SJSA1 (cell line): Measurements from ENCODE around the gene HNRNPH1. TPM values are rescaled to one million over a fixed set of nuclear protein-coding genes. Genes with fewer than 3 reads are reported as not detected.

ENCODE experiments used
- DNase-seq, 2 experiments: peaks; one replicate each; pipeline ENCODE4 v3.0.0-alpha.2; 2015 to 2020; ENCODE audit warnings: low spot score in 2 of 2, low read depth in 1 of 2
- H3K27ac ChIP-seq: fragments of 250-450 bp; sonication (Bioruptor Pico); 2 replicates; pipeline ENCODE4 v1.5.1; 2020; ENCODE audit warnings: mild to moderate bottlenecking, moderate library complexity
- H3K27me3 ChIP-seq: fragments of 250-450 bp; sonication (Bioruptor Pico); replicated peaks from 2 replicates; pipeline ENCODE4 v1.5.1; 2020; ENCODE audit warnings: mild to moderate bottlenecking, moderate library complexity
- H3K36me3 ChIP-seq: fragments of 250-450 bp; sonication (Bioruptor Pico); 2 replicates; pipeline ENCODE4 v1.5.1; 2020; ENCODE audit warnings: mild to moderate bottlenecking
- H3K4me1 ChIP-seq: fragments of 250-450 bp; sonication (Bioruptor Pico); replicated peaks from 2 replicates; pipeline ENCODE4 v1.6.1; 2021; ENCODE audit warnings: mild to moderate bottlenecking
- H3K4me3 ChIP-seq: fragments of 250-450 bp; sonication (Bioruptor Pico); 2 replicates; pipeline ENCODE4 v1.5.1; 2020; ENCODE audit warnings: mild to moderate bottlenecking
- H3K9me3 ChIP-seq: fragments of 250-450 bp; sonication (Bioruptor Pico); replicated peaks from 2 replicates; pipeline ENCODE4 v1.5.1; 2020; ENCODE audit warnings: mild to moderate bottlenecking
- total RNA-seq: library from RNA; depleted of rRNA; stranded (reverse); fragments of >200 nt; shearing (Covaris generic); gene quantifications from 2 replicates; pipeline ENCODE4 v1.2.3, GENCODE V29; 2014

The HNRNPH1 gene
- total RNA-seq, 1 experiment from 2014 or later, result 639 TPM

DNA sequence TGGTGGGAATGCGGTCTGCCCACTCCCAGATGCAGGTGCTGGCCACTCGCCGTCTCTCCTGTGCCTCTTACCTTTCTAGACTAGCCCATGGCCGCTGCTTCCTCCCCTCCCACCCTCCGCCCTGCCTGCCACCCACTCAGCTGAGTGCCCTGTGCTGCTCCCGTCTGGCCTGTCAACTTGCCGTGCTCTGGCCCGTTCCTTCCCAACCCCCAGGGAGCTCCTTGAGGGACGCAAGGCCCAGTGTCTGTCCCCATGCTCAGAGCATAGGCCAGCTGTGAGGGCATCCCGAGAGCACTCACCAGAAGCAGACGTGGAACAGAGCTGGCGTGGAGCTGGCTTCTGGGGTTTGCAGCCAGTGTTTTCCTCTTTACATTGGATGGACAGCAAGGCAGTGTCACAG lies 20.2 kb downstream of the HNRNPH1 start:
- Histone ChIP-seq H3K4me3 (no peak overlapping the region), H3K27ac (no peak overlapping the region), H3K36me3 (peaks cover 88% of the 10 kb centered on the region), H3K4me1 (no peaks in the 10 kb centered on the region), H3K9me3 (no peaks in the 10 kb centered on the region), H3K27me3 (no peaks in the 10 kb centered on the region)
- no peak for DNase-seq

DNA sequence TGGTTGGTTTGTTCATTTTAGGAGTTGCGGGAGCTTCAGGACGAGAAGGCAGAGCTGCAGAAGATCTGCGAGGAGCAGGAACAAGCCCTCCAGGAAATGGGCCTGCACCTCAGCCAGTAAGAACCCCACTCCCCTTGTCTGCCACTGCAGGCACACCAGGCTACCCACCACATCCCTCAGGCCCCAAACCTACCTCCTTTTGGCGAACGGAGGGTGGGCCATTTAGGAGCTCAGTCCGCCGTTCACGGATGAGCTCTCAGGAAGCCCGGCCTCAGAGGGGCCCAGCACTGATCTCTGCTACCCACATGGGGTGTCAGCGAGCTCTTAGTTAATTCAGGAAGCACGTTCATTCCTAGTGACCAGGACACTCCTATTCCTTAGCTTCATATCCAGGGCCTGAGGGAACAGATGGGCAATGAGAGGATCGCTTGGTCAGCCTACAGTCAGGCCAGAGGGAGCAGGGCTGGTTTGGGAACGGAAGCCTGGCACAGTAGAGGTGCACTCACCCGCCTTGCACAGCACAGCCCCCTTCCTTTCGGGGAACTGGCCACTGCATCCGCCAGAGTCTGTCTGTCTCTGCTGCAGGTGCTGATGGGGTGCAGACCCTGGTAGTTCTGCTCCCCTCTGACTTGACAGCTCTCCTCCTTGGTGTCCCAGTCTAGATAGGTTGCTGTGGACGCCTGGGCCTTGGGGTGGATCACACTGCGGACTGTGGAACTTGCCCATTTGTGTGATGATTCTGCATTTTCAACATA lies 21.4 kb downstream of the HNRNPH1 start:
- DNase-seq, result no peak
- no peaks in the 10 kb centered on the region for H3K9me3 ChIP-seq
- H3K36me3 ChIP-seq, result peaks cover 86% of the 10 kb centered on the region
- no peak overlapping the region for H3K27ac ChIP-seq
- H3K27me3 ChIP-seq, result no peaks in the 10 kb centered on the region
- H3K4me3 ChIP-seq, result no peak overlapping the region
- H3K4me1 ChIP-seq, result no peaks in the 10 kb centered on the region

DNA sequence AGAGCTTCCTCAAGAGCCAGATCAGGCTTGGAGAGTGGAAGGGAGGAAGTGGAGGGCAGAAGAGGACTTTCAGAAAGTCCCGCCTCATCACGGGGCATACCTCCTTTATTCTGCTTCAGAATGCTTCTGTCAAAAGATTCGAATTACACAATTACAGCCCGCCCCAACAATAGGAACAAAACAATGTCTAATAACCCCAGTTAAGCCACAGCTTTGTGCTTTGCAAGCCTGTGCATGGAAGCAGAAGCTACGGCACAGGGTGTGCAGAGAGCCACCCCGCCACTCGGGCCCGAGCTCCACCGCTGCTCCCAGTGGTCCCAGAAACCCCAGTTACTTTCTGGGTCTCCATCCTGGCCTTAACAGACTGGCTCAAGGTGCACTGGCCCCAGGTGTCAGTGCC lies 23.5 kb downstream of the HNRNPH1 start:
- DNase-seq, result no peak
- no peaks in the 10 kb centered on the region for H3K9me3 ChIP-seq
- H3K36me3 ChIP-seq, result peaks cover 77% of the 10 kb centered on the region
- H3K27me3 ChIP-seq, result no peaks in the 10 kb centered on the region
- no peak overlapping the region for H3K4me3 ChIP-seq
- peaks cover 6% of the 10 kb centered on the region for H3K4me1 ChIP-seq
- no peak overlapping the region for H3K27ac ChIP-seq

DNA sequence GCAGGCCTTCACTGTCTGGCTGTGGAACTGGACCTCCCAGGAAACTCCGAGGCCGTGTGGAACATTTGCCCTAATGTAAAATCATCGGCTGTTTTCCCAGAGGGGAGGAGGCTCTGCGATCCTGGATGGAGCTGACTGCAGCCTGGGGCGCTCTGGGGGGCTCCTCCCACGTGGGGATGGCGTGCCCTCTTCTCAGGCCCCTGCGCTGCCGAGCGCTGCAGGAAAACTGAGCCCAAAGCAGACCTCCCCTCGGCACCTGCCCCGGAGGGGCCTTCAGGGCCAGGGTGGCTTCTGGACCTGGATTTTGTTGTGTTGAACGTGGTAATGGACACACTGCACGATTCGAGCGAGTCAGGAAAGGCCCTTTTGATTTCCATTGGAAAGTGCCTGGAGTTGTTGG lies 23.9 kb downstream of the HNRNPH1 start:
- H3K9me3 ChIP-seq, result no peaks in the 10 kb centered on the region
- no peak for DNase-seq
- H3K4me3 ChIP-seq, result no peak overlapping the region
- peaks cover 80% of the 10 kb centered on the region for H3K36me3 ChIP-seq
- H3K27ac ChIP-seq, result no peak overlapping the region
- H3K4me1 ChIP-seq, result peaks cover 6% of the 10 kb centered on the region
- H3K27me3 ChIP-seq, result no peaks in the 10 kb centered on the region

DNA sequence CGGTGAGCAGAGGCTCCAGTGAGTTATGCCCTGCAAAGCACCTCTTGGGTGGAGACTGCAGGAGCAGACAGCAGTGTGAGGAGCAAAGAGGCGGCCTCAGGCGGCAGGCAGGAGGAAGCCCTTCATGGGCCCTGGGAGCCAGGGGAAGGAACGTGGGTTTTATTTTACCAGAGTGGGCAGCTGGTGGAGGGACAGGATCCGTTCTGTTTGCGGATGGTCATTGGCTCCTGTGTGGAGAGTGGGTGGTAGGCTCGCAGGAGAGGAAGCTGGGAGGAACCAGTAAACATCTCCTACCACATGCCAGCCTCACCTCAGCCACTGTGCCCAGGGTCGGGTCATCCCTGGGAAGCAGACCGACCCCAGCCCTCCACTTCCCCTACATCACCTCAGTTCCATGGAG lies 24.4 kb downstream of the HNRNPH1 start:
- Histone ChIP-seq H3K4me1 (peaks cover 6% of the 10 kb centered on the region), H3K27me3 (no peaks in the 10 kb centered on the region), H3K9me3 (no peaks in the 10 kb centered on the region), H3K27ac (no peak overlapping the region), H3K4me3 (no peak overlapping the region), H3K36me3 (peaks cover 77% of the 10 kb centered on the region)
- DNase-seq, result no peak

DNA sequence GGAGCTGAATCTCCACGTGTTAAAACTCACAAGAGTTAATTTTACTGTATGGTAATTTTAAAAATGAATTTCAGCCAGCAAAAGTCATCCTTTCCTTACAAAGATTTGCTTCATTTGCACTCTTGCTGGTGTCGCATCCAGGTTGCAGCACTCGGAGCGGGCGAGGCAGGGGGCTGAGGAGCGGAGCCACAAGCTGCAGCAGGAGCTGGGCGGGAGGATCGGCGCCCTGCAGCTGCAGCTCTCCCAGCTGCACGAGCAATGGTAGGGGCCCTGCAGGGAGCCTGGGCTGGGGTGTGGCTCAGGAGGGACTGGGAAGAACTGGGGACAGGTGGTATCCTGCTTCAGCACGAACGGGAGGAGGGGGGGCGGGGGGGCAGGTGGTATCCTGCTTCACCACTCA lies 27.1 kb downstream of the HNRNPH1 start:
- H3K9me3 ChIP-seq, result no peaks in the 10 kb centered on the region
- DNase-seq, result no peak
- H3K36me3 ChIP-seq, result peaks cover 79% of the 10 kb centered on the region
- H3K4me3 ChIP-seq, result no peak overlapping the region
- no peak overlapping the region for H3K27ac ChIP-seq
- peaks cover 6% of the 10 kb centered on the region for H3K4me1 ChIP-seq
- H3K27me3 ChIP-seq, result no peaks in the 10 kb centered on the region

DNA sequence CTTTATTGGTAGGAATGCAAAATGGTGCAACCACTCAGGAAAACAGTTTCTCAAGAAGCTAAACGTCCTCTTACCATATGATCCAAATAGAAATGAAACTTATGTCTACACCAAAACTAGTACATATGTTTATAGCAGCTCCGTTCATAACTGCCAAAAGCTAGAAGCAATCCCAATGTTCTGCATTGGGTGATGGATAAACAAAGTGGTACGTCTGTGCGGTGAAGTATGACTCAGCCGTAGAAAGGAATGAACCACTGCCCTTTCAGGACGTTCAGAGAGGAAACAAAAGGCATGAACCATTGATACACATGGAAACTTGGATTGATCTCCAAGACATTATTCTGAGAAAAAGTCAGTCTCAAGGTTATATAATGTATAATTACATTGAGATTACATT lies 27.6 kb downstream of the HNRNPH1 start:
- Histone ChIP-seq H3K4me3 (no peak overlapping the region), H3K36me3 (peaks cover 78% of the 10 kb centered on the region), H3K27ac (no peak overlapping the region), H3K9me3 (no peaks in the 10 kb centered on the region), H3K4me1 (peaks cover 6% of the 10 kb centered on the region), H3K27me3 (no peaks in the 10 kb centered on the region)
- DNase-seq, result no peak

DNA sequence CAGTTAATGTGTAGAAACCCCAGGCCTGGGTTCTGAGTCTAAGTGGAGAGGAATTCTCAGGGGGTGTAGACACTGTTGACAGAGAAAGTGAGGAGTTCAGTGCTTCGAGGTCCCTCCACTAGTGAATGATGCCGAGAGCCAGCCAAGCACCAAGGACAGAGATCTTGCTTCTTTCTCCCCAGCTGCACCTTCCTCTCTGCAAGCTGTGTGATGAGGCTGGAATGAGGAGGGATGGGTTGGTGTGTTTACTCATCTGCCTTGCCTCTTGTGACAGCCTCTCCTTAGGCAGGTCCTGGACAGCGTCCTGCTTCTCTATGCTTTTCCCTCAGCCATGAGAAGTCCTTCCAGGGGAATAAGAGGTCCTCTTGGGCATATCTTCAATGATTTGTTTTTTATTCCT lies 35.3 kb downstream of the HNRNPH1 start:
- Histone ChIP-seq H3K27me3 (no peaks in the 10 kb centered on the region), H3K36me3 (peaks cover 80% of the 10 kb centered on the region), H3K4me1 (no peaks in the 10 kb centered on the region), H3K9me3 (no peaks in the 10 kb centered on the region), H3K4me3 (no peak overlapping the region), H3K27ac (no peak overlapping the region)
- DNase-seq, result no peak

DNA sequence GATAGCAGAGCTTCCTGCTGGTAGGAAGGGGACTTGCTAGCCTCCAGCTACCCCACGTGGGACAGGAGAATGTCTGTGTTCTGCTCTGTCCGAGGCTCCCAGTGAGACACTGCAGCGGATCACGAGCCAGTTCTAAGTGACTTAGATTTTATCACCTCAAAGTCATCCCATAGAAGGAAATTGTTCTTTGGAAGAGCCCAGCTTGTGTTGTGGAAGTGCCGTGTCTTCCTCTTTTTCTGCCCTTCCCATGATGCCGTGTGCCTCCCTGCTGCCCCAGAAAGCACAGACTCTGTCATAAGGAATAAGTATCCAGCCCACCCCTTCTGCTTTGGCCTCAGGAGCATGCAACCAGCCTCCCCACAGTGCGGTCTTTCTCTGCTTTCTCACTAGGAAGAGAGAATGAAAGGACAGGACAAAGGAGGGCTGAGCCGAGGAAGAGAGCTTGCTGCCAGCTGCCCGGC lies 37.5 kb downstream of the HNRNPH1 start:
- Histone ChIP-seq H3K4me1 (no peaks in the 10 kb centered on the region), H3K27ac (no peak overlapping the region), H3K9me3 (no peaks in the 10 kb centered on the region), H3K36me3 (peaks cover 78% of the 10 kb centered on the region), H3K27me3 (no peaks in the 10 kb centered on the region), H3K4me3 (no peak overlapping the region)
- no peak for DNase-seq

DNA sequence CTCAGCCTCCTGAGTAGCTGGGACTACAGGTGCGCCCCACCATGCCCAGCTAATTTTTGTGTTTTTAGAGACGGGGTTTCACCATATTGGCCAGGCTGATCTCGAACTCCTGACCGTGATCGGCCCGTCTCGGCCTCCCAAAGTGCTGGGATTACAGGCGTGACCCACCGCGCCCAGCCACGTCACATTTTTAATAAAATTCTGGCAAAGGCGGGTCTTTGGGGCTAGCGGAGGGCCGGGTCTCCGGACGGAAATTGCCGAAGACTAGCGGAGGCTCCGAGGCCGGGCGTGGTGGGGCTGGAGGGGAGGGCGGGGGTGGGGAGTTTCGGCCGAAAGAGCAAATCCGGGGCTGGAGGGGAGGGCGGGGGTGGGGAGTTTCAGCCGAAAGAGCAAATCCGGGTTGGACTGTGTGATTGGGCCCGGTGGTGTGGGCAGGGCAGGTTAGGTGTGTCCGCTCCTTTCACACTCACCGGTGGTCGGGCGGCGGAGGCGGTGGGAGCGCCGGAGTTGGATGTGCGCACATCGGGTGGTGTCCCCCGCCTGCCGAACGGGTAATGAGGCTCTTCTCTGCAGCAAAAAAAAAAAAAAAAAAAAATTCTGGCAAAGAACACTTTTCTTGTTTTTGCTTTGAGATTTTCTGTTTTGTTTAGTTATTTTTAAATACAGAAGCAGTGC lies 46.0 kb downstream of the HNRNPH1 start:
- Histone ChIP-seq H3K9me3 (no peaks in the 10 kb centered on the region), H3K27ac (no peak overlapping the region), H3K4me3 (no peak overlapping the region), H3K4me1 (no peaks in the 10 kb centered on the region), H3K27me3 (no peaks in the 10 kb centered on the region), H3K36me3 (peaks cover 41% of the 10 kb centered on the region)
- DNase-seq, result no peak

DNA sequence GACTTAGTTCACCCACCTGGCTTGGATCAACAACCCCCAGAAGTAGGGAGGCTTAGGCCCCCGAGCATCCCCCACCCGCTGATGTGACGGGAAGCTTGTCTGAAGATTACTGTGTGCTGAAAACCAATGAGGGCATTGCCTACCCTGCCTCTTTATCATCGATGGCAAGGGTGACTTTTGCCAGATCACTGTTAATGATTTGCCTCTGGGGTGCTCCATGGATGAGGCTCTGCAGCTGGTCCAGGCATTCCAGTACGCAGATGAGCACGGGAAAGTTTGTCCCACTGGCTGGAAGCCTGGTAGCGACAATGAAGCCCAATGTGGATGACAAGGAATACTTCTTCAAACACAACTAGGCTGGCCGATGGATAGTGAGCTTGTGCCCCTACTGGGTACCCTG lies 51.1 kb downstream of the HNRNPH1 start:
- Histone ChIP-seq H3K9me3 (no peaks in the 10 kb centered on the region), H3K27me3 (no peaks in the 10 kb centered on the region), H3K4me3 (no peak overlapping the region), H3K4me1 (no peaks in the 10 kb centered on the region), H3K27ac (no peak overlapping the region), H3K36me3 (peaks cover 54% of the 10 kb centered on the region)
- no peak for DNase-seq

DNA sequence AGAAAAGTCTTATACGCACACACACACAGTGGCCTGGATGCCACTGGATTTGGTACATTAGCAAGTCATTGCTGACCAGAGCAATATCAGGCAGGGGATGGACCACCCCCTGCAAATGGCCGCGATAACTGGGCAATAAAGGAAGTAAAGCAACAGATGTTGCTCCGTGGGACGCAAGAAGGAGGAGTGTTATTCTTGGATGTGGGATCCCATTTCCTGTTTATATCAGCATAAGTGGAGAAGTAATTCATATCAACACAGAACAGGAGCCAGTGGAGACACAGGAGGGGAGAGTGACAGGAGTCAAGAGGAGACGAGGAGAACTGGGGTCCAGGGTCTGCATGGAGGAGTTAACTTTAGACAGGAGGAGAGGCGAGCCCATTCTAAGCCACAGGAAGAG lies 54.8 kb downstream of the HNRNPH1 start:
- Histone ChIP-seq H3K9me3 (no peaks in the 10 kb centered on the region), H3K27ac (no peak overlapping the region), H3K4me3 (no peak overlapping the region), H3K36me3 (peaks cover 67% of the 10 kb centered on the region), H3K27me3 (no peaks in the 10 kb centered on the region), H3K4me1 (no peaks in the 10 kb centered on the region)
- no peak for DNase-seq

DNA sequence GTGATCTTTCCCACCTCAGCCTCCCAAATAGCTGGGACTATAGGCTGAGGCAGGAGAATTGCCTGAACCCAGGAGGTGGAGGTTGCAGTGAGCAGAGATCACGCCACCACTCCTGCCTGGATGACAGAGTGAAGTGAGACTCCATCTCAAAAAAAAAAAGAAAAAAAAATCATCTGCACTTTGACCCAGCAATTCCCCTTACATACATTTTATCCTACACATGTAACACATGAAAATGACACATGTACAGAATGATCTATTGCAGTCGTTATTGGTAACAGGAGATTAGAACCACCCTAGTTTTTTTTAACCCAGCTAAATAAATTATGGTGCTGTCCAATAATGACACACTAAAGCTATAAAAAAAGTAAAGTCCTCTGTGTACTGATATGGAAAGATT lies 58.9 kb downstream of the HNRNPH1 start:
- Histone ChIP-seq H3K27ac (no peak overlapping the region), H3K27me3 (no peaks in the 10 kb centered on the region), H3K4me1 (peaks cover 4% of the 10 kb centered on the region; the same call in 1 of the 2 replicates), H3K9me3 (no peaks in the 10 kb centered on the region), H3K36me3 (peaks cover 77% of the 10 kb centered on the region), H3K4me3 (no peak overlapping the region)
- no peak for DNase-seq
